GM23338 (cell line): ENCODE data around the gene NCLN. TPM values are rescaled to one million over a fixed set of nuclear protein-coding genes. Genes with fewer than 3 reads are reported as not detected.

Experiments
- ATAC-seq: fragments of 200-7000 bp; cut with Tn5 transposase; 3 replicates; pipeline ENCODE4 v1.9.1; 2020
- DNase-seq: peaks from one replicate; pipeline ENCODE4 v3.0.0-alpha.2; 2015; ENCODE audit warnings: low spot score
- H2AFZ ChIP-seq: fragments of 200-600 bp; sonication (generic); 2 replicates; pipeline ENCODE4 v1.8.0; 2016; ENCODE audit warnings: antibody characterized with exemption, mild to moderate bottlenecking, moderate library complexity
- H3F3A ChIP-seq: fragments of 200-600 bp; sonication (generic); replicated peaks from 2 replicates; pipeline ENCODE4 v1.8.0; 2017; ENCODE audit warnings: antibody characterized with exemption, mixed run types, low read depth
- H3K27ac ChIP-seq: fragments of 200-600 bp; sonication (generic); 2 replicates; pipeline ENCODE4 v1.6.1; 2016; ENCODE audit warnings: low read depth
- H3K27me3 ChIP-seq: fragments of 200-600 bp; sonication (generic); 2 replicates; pipeline ENCODE4 v1.8.0; 2016; ENCODE audit warnings: mild to moderate bottlenecking, mixed run types, moderate library complexity; ENCODE audit not compliant: insufficient read depth
- H3K36me3 ChIP-seq: fragments of 200-600 bp; sonication (generic); 2 replicates; pipeline ENCODE4 v1.8.0; 2016; ENCODE audit warnings: mild to moderate bottlenecking; ENCODE audit not compliant: insufficient read depth
- H3K4me1 ChIP-seq: fragments of 200-600 bp; sonication (generic); 2 replicates; pipeline ENCODE4 v1.8.0; 2016; ENCODE audit warnings: mild to moderate bottlenecking, moderate library complexity; ENCODE audit not compliant: insufficient read depth
- H3K4me2 ChIP-seq: fragments of 200-600 bp; sonication (generic); 2 replicates; pipeline ENCODE4 v1.7.1; 2017; ENCODE audit warnings: mixed run types
- H3K4me3 ChIP-seq: fragments of 200-600 bp; sonication (generic); 2 replicates; pipeline ENCODE4 v1.6.1; 2016; ENCODE audit warnings: mixed run types
- H3K79me2 ChIP-seq: fragments of 200-600 bp; sonication (generic); replicated peaks from 2 replicates; pipeline ENCODE4 v1.8.0; 2017; ENCODE audit warnings: mild to moderate bottlenecking; ENCODE audit not compliant: insufficient read depth
- H3K9me2 ChIP-seq: fragments of 200-600 bp; sonication (generic); 2 replicates; pipeline ENCODE4 v1.8.0; 2017; ENCODE audit not compliant: insufficient read depth
- H4K20me1 ChIP-seq: fragments of 200-600 bp; sonication (generic); replicated peaks from 2 replicates; pipeline ENCODE4 v1.8.0; 2017; ENCODE audit warnings: mild to moderate bottlenecking; ENCODE audit not compliant: insufficient read depth
- H3K27ac Mint-ChIP-seq: 2 replicates; pipeline ENCODE4 v1.8.0; 2020; ENCODE audit warnings: inconsistent platforms, mild to moderate bottlenecking, moderate library complexity, mixed read lengths
- H3K27me3 Mint-ChIP-seq: 3 replicates; pipeline ENCODE4 v1.8.0; 2022; ENCODE audit warnings: low read depth, mild to moderate bottlenecking, moderate library complexity, mixed read lengths, inconsistent platforms; ENCODE audit not compliant: insufficient read depth, poor library complexity
- H3K36me3 Mint-ChIP-seq: 3 replicates; pipeline ENCODE4 v1.8.0; 2021; ENCODE audit warnings: low read depth, mild to moderate bottlenecking, inconsistent platforms, moderate library complexity, mixed read lengths
- H3K4me1 Mint-ChIP-seq: 3 replicates; pipeline ENCODE4 v1.8.0; 2020; ENCODE audit warnings: mild to moderate bottlenecking, inconsistent platforms, mixed read lengths
- H3K4me3 Mint-ChIP-seq: 3 replicates; pipeline ENCODE4 v1.8.0; 2021; ENCODE audit warnings: moderate library complexity, mild to moderate bottlenecking, inconsistent platforms, mixed read lengths
- H3K9me3 Mint-ChIP-seq: 3 replicates; pipeline ENCODE4 v1.8.0; 2020; ENCODE audit warnings: moderate library complexity, mild to moderate bottlenecking, inconsistent platforms, mixed read lengths
- CREB1 ChIP-seq: fragments of 250-450 bp; sonication (Bioruptor Pico); IDR thresholded peaks from 2 replicates; pipeline ENCODE4 v1.5.0; 2020; ENCODE audit warnings: low read depth, mild to moderate bottlenecking, moderate library complexity
- EZH2 ChIP-seq: fragments of 200-600 bp; sonication (generic); IDR thresholded peaks from one replicate; pipeline ENCODE4 v1.8.0; 2017; ENCODE audit warnings: antibody characterized with exemption, mild to moderate bottlenecking, low read depth; ENCODE audit not compliant: unreplicated experiment
- EZH2phosphoT487 ChIP-seq: fragments of 200-600 bp; sonication (generic); IDR thresholded peaks from one replicate; pipeline ENCODE4 v1.8.1; 2018; ENCODE audit warnings: antibody characterized with exemption; ENCODE audit not compliant: unreplicated experiment
- NANOG ChIP-seq: IDR thresholded peaks from 2 replicates; pipeline ENCODE4 v1.6.1; 2016; ENCODE audit warnings: antibody characterized with exemption, borderline replicate concordance
- POLR2AphosphoS5 ChIP-seq: IDR thresholded peaks from 2 replicates; pipeline ENCODE4 v1.6.1; 2016; ENCODE audit warnings: antibody characterized with exemption, low read depth
- STAT1 ChIP-seq: IDR thresholded peaks from one replicate; pipeline ENCODE4 v1.6.1; 2016; ENCODE audit warnings: antibody characterized with exemption; ENCODE audit not compliant: unreplicated experiment
- ZNF114 ChIP-seq: fragments of 250-450 bp; sonication (Bioruptor Pico); IDR thresholded peaks from 2 replicates; pipeline ENCODE4 v1.5.0; 2020; ENCODE audit warnings: mild to moderate bottlenecking, moderate library complexity
- polyA plus RNA-seq: library from polyadenylated mRNA; unstranded; fragments of >200 nt; fragmentation: Nextera tagmentation; extraction: Ambion mirVana; gene quantifications from 2 replicates; pipeline ENCODE4 v1.2.1, GENCODE V29; 2016
- total RNA-seq: library from RNA; depleted of rRNA; stranded (reverse); fragments of >200 nt; shearing (Covaris generic); gene quantifications from 2 replicates; pipeline ENCODE4 v1.2.3, GENCODE V29; 2014
- TF ChIP-seq, protein P1 (sequence below): IDR thresholded peaks from 2 replicates; pipeline ENCODE4 v1.6.1; 2016; ENCODE audit warnings: antibody characterized with exemption
- TF ChIP-seq, protein P2 (sequence below), 2 experiments: fragments of 200-600 bp in 1 of 2; sonication (generic) in 1 of 2; conservative IDR thresholded peaks; 2 replicates each; pipeline versions ENCODE4 v1.5.1 to v1.6.1; 2016 to 2017; ENCODE audit warnings: antibody characterized with exemption in 2 of 2, low read depth in 2 of 2, mild to moderate bottlenecking in 2 of 2, moderate library complexity in 1 of 2
- TF ChIP-seq, protein P3 (sequence below): IDR thresholded peaks from one replicate; pipeline ENCODE4 v1.6.1; 2018; ENCODE audit warnings: antibody characterized with exemption; ENCODE audit not compliant: unreplicated experiment

NCLN gene
- total and polyA plus RNA-seq, 2 experiments from 2014 or later, result 85.6 to 125 TPM

DNA sequence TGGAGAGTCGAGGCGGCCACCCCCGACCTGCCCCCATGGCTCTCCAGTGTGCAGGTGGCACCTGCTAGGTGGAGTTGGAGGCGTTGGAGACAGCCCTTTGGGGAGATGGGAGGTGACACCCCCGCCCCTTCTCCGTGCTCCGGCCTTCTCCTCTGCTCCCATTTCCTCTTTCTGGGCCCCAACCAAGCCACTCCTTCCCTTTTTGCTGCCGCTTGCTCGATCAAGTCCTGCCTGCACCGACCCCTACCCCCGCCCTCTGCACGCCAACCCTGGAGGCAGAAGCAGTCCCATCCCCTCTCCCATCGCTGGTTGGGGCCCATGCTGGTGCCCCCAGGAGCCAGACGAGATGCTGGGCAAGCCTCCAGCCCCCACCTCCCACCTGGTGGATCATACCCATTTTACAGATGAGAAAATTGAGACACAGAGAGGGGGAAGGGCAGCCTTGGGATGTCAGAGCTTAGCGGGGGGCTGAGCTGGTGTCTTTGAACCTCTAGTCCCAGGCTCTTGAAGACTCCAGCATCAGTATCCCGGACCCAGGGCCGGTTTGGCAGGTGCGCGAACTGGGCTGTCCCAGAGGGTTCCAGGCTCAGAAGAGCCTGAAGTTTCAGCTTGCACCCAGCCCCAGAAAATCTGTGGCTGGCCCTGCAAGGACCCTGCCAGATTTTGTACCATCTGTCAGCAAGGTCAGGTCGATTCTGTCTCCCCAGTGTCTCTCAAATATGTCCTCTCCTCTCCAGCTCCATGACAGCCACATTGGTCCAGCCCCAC is 39.6 kb upstream of the NCLN start:
- H3K9me2 ChIP-seq, result no peaks in the 10 kb centered on the region
- H3K27me3 ChIP-seq, result no peaks in the 10 kb centered on the region
- H3K27ac Mint-ChIP-seq, result no peak overlapping the region
- peaks cover 5% of the 10 kb centered on the region; the same call in 2 of the 3 replicates for H3K4me1 Mint-ChIP-seq
- 0 out of 2 replicates have a peak, but pooled peaks cover 4% of the 10 kb centered on the region for H3F3A ChIP-seq
- no peak overlapping the region for H3K4me3 ChIP-seq
- TF ChIP-seq POLR2AphosphoS5, result no peak
- TF ChIP-seq EZH2phosphoT487, result no peak
- no peak for TF ChIP-seq ZNF114 (CRISPR knock-in tag)
- no peak for TF ChIP-seq NANOG
- TF ChIP-seq, protein P1, sequence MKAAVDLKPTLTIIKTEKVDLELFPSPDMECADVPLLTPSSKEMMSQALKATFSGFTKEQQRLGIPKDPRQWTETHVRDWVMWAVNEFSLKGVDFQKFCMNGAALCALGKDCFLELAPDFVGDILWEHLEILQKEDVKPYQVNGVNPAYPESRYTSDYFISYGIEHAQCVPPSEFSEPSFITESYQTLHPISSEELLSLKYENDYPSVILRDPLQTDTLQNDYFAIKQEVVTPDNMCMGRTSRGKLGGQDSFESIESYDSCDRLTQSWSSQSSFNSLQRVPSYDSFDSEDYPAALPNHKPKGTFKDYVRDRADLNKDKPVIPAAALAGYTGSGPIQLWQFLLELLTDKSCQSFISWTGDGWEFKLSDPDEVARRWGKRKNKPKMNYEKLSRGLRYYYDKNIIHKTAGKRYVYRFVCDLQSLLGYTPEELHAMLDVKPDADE, result no peak
- no peak for TF ChIP-seq STAT1
- TF ChIP-seq, protein P2, sequence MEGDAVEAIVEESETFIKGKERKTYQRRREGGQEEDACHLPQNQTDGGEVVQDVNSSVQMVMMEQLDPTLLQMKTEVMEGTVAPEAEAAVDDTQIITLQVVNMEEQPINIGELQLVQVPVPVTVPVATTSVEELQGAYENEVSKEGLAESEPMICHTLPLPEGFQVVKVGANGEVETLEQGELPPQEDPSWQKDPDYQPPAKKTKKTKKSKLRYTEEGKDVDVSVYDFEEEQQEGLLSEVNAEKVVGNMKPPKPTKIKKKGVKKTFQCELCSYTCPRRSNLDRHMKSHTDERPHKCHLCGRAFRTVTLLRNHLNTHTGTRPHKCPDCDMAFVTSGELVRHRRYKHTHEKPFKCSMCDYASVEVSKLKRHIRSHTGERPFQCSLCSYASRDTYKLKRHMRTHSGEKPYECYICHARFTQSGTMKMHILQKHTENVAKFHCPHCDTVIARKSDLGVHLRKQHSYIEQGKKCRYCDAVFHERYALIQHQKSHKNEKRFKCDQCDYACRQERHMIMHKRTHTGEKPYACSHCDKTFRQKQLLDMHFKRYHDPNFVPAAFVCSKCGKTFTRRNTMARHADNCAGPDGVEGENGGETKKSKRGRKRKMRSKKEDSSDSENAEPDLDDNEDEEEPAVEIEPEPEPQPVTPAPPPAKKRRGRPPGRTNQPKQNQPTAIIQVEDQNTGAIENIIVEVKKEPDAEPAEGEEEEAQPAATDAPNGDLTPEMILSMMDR (conservative IDR thresholded peaks at IDR 0.05; ENCODE audit: low read depth in 2 of 2), result no peak
- TF ChIP-seq CREB1 (CRISPR knock-in tag), result no peak
- TF ChIP-seq EZH2, result no peak
- no peak overlapping the region for H2AFZ ChIP-seq
- DNase-seq (no peak), ATAC-seq (no peak)
- H3K79me2 ChIP-seq, result no peaks in the 10 kb centered on the region
- H3K36me3 Mint-ChIP-seq, result no peaks in the 10 kb centered on the region
- H3K4me2 ChIP-seq, result no peak overlapping the region
- no peaks in the 10 kb centered on the region for H3K9me3 Mint-ChIP-seq
- no peaks in the 10 kb centered on the region for H3K4me1 ChIP-seq
- H3K27me3 Mint-ChIP-seq, result peaks cover 5% of the 10 kb centered on the region
- no peak overlapping the region for H3K4me3 Mint-ChIP-seq
- H4K20me1 ChIP-seq, result no peaks in the 10 kb centered on the region
- no peak overlapping the region for H3K27ac ChIP-seq
- H3K36me3 ChIP-seq, result no peaks in the 10 kb centered on the region

DNA sequence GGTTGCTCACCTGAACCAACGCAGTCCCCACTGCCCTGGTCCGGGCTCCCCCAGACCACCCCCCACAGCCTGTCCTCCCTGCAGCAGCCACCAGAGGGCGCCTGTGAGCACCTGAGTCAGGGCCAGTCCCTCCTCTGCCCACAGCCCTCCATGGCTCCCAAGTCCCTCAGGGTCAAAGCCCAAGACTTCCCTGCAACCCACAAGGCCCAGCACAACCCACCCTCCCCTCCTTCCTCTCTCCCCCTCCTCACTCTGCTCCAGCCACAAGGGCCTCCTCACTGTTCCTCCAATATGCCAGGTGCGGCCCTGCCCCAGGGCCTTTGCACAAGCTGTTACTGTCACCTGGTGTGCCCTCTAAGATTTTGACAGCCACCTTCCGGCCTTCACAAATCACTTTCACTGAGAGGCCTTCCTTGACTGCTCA is 39.0 kb upstream of the NCLN start:
- Histone ChIP-seq H3K36me3 (no peaks in the 10 kb centered on the region), H4K20me1 (no peaks in the 10 kb centered on the region), H3K9me2 (no peaks in the 10 kb centered on the region), H3K4me3 (no peak overlapping the region), H3K27me3 (no peaks in the 10 kb centered on the region), H3K27ac (no peak overlapping the region), H3F3A (0 out of 2 replicates have a peak, but pooled peaks cover 4% of the 10 kb centered on the region), H2AFZ (no peak overlapping the region), H3K4me1 (no peaks in the 10 kb centered on the region), H3K79me2 (no peaks in the 10 kb centered on the region), H3K4me2 (no peak overlapping the region)
- Mint-ChIP-seq H3K4me1 (peaks cover 5% of the 10 kb centered on the region; the same call in 2 of the 3 replicates), H3K9me3 (no peaks in the 10 kb centered on the region), H3K36me3 (no peaks in the 10 kb centered on the region), H3K4me3 (no peak overlapping the region; the same call in 2 of the 3 replicates), H3K27me3 (peaks cover 5% of the 10 kb centered on the region), H3K27ac (no peak overlapping the region)
- ATAC-seq, result peak; percentile 78
- peak; percentile 58 for DNase-seq
- TF ChIP-seq, protein P3, sequence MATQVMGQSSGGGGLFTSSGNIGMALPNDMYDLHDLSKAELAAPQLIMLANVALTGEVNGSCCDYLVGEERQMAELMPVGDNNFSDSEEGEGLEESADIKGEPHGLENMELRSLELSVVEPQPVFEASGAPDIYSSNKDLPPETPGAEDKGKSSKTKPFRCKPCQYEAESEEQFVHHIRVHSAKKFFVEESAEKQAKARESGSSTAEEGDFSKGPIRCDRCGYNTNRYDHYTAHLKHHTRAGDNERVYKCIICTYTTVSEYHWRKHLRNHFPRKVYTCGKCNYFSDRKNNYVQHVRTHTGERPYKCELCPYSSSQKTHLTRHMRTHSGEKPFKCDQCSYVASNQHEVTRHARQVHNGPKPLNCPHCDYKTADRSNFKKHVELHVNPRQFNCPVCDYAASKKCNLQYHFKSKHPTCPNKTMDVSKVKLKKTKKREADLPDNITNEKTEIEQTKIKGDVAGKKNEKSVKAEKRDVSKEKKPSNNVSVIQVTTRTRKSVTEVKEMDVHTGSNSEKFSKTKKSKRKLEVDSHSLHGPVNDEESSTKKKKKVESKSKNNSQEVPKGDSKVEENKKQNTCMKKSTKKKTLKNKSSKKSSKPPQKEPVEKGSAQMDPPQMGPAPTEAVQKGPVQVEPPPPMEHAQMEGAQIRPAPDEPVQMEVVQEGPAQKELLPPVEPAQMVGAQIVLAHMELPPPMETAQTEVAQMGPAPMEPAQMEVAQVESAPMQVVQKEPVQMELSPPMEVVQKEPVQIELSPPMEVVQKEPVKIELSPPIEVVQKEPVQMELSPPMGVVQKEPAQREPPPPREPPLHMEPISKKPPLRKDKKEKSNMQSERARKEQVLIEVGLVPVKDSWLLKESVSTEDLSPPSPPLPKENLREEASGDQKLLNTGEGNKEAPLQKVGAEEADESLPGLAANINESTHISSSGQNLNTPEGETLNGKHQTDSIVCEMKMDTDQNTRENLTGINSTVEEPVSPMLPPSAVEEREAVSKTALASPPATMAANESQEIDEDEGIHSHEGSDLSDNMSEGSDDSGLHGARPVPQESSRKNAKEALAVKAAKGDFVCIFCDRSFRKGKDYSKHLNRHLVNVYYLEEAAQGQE, result no peak
- no peak for TF ChIP-seq ZNF114 (CRISPR knock-in tag)
- TF ChIP-seq, protein P2 (conservative IDR thresholded peaks at IDR 0.05; ENCODE audit: low read depth in 2 of 2), result peak; percentile 72 to 84
